Sigmoid colon (tissue), 7 donors: ENCODE measurements around the gene RETNLB. TPM values are rescaled to one million over a fixed set of nuclear protein-coding genes. Genes with fewer than 3 reads are reported as not detected.

ENCODE experiments used
- DNase-seq: peaks from one replicate; pipeline ENCODE4 v3.0.0-alpha.2; 2019
- H3K27ac ChIP-seq, 4 donors: fragments of 200-600 bp; sonication (generic); one replicate each; pipeline ENCODE4 v1.5.1; 2016 to 2019; ENCODE audit warnings: mild to moderate bottlenecking in 1 of 4
- H3K27me3 ChIP-seq, 3 donors: fragments of 200-600 bp; sonication (generic); one replicate each; pipeline ENCODE4 v1.5.1; 2019; ENCODE audit warnings: mild to moderate bottlenecking in 1 of 3
- H3K36me3 ChIP-seq, 4 donors: fragments of 200-600 bp; sonication (generic); one replicate each; pipeline ENCODE4 v1.5.1; 2016 to 2019
- H3K4me1 ChIP-seq, 4 donors: fragments of 200-600 bp; sonication (generic); one replicate each; pipeline ENCODE4 v1.5.1; 2017 to 2019
- H3K4me3 ChIP-seq, 4 donors: fragments of 200-600 bp; sonication (generic); one replicate each; pipeline ENCODE4 v1.5.1; 2017 to 2019; ENCODE audit warnings: mild to moderate bottlenecking in 2 of 4, moderate library complexity in 1 of 4
- H3K9me3 ChIP-seq, 4 donors: fragments of 200-600 bp in 3 of 4; sonication (generic) in 3 of 4; one replicate each; pipeline versions ENCODE4 v1.5.1 to v1.6.1; 2013 to 2019
- EP300 ChIP-seq, 4 donors: sonication (generic); formaldehyde crosslinking; IDR thresholded peaks; one replicate each; pipeline ENCODE4 v1.6.1; 2017; ENCODE audit warnings: antibody characterized with exemption in 4 of 4
- POLR2A ChIP-seq, 2 donors: fragments of 450-650 bp; IDR thresholded peaks; one replicate each; pipeline ENCODE4 v1.6.1; 2016; ENCODE audit warnings: antibody characterized with exemption in 2 of 2, mild to moderate bottlenecking in 2 of 2, moderate library complexity in 2 of 2
- POLR2AphosphoS5 ChIP-seq, 4 donors: sonication (generic); formaldehyde crosslinking; IDR thresholded peaks; one replicate each; pipeline ENCODE4 v1.6.1; 2017; ENCODE audit warnings: antibody characterized with exemption in 4 of 4
- WGBS, 2 donors: extraction: QIAGEN DNeasy Blood & Tissue Kit; methylation state at CpG; one replicate each; pipeline ENCODE4 v1.1.7; 2013; 5-methylcytosine and 5-hydroxymethylcytosine counted together
- intact Hi-C: fragments of 100-400 bp; cut with DNase I; formaldehyde crosslinking; loops from one replicate; pipeline ENCODE4 v1.15.1; 2023
- polyA plus RNA-seq, 3 donors: library from polyadenylated mRNA; stranded (reverse); fragments of 200-250 nt; gene quantifications; one replicate each; pipeline ENCODE4 v1.2.3, GENCODE V29; 2013
- small RNA-seq, 3 donors: library from RNA; depleted of rRNA; stranded (forward); fragments of <200 nt; gene quantifications; one replicate each; pipeline ENCODE3, GENCODE V24; 2016
- total RNA-seq, 4 donors: library from RNA; depleted of rRNA; stranded (reverse); fragments of >200 nt; gene quantifications; one replicate each; pipeline ENCODE4 v1.1.0, GENCODE V29; 2016
- TF ChIP-seq, protein P1 (sequence below), 4 experiments: fragments of 450-650 bp in 3 of 4; fragments of 200-600 bp in 1 of 4; IDR thresholded peaks; one replicate each; pipeline ENCODE4 v1.5.1; 2016 to 2019; ENCODE audit warnings: antibody characterized with exemption in 4 of 4, mild to moderate bottlenecking in 3 of 4, moderate library complexity in 2 of 4
- donor health status: healthy with polysubstance abuse.
- donor health status: Bipolar disorder and iron deficiency.
- donor health status: healthy.

The RETNLB gene
- total and polyA plus RNA-seq, 7 donors = 48.6 to 86.0 (median 55.3) TPM; not detected in 4

DNA sequence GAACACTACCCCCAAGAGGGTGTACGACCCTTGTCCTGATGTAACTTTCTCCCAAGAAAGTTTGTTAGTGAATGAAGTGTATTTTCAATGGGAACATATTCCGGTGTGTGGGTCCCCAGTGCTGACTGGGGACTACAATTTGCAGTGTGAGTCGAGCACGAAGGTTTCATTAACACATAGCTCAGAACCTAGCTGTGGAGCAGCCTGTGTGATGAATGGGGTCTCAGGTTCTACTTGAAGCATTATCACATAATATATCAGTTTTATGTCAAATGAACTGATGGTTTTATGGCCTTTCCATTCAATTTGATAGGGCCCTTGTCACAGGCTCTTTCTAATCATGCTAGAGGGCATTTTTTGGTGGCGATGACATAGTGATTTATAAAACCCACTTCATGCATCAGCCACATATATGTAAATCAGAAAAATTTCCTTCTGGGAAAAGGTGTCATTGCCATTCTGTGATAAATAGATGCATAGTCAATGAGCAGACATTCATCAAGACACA lies 44.1 kb downstream of the RETNLB start:
- Histone ChIP-seq H3K4me1 (no peaks in the 10 kb centered on the region), H3K9me3 (no peaks in the 10 kb centered on the region), H3K27me3 (no peaks in the 10 kb centered on the region), H3K27ac (no peak overlapping the region), H3K36me3 (no peaks in the 10 kb centered on the region), H3K4me3 (no peak overlapping the region)
- TF ChIP-seq POLR2A (IDR thresholded peaks at IDR 0.05) (no peak), POLR2AphosphoS5 (IDR thresholded peaks at IDR 0.05) (no peak), EP300 (IDR thresholded peaks at IDR 0.05) (no peak)
- TF ChIP-seq, protein P1, sequence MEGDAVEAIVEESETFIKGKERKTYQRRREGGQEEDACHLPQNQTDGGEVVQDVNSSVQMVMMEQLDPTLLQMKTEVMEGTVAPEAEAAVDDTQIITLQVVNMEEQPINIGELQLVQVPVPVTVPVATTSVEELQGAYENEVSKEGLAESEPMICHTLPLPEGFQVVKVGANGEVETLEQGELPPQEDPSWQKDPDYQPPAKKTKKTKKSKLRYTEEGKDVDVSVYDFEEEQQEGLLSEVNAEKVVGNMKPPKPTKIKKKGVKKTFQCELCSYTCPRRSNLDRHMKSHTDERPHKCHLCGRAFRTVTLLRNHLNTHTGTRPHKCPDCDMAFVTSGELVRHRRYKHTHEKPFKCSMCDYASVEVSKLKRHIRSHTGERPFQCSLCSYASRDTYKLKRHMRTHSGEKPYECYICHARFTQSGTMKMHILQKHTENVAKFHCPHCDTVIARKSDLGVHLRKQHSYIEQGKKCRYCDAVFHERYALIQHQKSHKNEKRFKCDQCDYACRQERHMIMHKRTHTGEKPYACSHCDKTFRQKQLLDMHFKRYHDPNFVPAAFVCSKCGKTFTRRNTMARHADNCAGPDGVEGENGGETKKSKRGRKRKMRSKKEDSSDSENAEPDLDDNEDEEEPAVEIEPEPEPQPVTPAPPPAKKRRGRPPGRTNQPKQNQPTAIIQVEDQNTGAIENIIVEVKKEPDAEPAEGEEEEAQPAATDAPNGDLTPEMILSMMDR (IDR thresholded peaks at IDR 0.05) = no peak
- DNase-seq = no peak
- intact Hi-C loops = no loop called here
- WGBS, 2 donors = 92 to 94% methylated on average over 5 of the region's 5 CpGs

Small RNA genes lying within 50 kb of the gene (small RNA-seq; reads per million reads assigned to genes)
- 0 reads per million in 3 donors for gene AC092185.1

Other genes with a start within 250 kb of the RETNLB start
- under 1 TPM in 1 of 4 donors, not detected in 3; under 0.01 TPM for gene MYH15, start 246.8 kb downstream of the RETNLB start, total RNA-seq
- gene MYH15, start 246.8 kb downstream of the RETNLB start, polyA plus RNA-seq = under 1 TPM; 0.23 to 0.60 (median 0.39) TPM
- 1 to 10 TPM in 3 of 4 donors, under 1 TPM in 1; 0.99 to 4.3 (median 3.0) TPM for gene CIP2A, start 168.0 kb downstream of the RETNLB start, total RNA-seq
- gene CIP2A, start 168.0 kb downstream of the RETNLB start, polyA plus RNA-seq = 1 to 10 TPM in 2 of 3 donors, under 1 TPM in 1; 0.60 to 5.4 (median 1.6) TPM
- 10 to 100 TPM in 1 of 4 donors, 1 to 10 TPM in 3; 8.8 to 12.0 (median 9.3) TPM for gene DZIP3, start 167.7 kb downstream of the RETNLB start, total RNA-seq
- gene DZIP3, start 167.7 kb downstream of the RETNLB start, polyA plus RNA-seq = 1 to 10 TPM; 1.2 to 4.8 (median 1.8) TPM
- under 1 TPM in 2 of 4 donors, not detected in 2; 0.27 to 0.33 TPM for gene TRAT1, start 65.4 kb upstream of the RETNLB start, total RNA-seq
- 1 to 10 TPM in 1 of 3 donors, not detected in 2; 4.4 TPM for gene TRAT1, start 65.4 kb upstream of the RETNLB start, polyA plus RNA-seq
- not detected for gene GUCA1C, start 196.5 kb upstream of the RETNLB start, total RNA-seq
- not detected for gene GUCA1C, start 196.5 kb upstream of the RETNLB start, polyA plus RNA-seq